ENCODE data around the gene TNFRSF4. TPM values are rescaled to one million over a fixed set of nuclear protein-coding genes. Genes with fewer than 3 reads are reported as not detected.

TNFRSF4 gene
- total RNA-seq, 1 experiment from 2014 or later, result 0.37 TPM

DNA sequence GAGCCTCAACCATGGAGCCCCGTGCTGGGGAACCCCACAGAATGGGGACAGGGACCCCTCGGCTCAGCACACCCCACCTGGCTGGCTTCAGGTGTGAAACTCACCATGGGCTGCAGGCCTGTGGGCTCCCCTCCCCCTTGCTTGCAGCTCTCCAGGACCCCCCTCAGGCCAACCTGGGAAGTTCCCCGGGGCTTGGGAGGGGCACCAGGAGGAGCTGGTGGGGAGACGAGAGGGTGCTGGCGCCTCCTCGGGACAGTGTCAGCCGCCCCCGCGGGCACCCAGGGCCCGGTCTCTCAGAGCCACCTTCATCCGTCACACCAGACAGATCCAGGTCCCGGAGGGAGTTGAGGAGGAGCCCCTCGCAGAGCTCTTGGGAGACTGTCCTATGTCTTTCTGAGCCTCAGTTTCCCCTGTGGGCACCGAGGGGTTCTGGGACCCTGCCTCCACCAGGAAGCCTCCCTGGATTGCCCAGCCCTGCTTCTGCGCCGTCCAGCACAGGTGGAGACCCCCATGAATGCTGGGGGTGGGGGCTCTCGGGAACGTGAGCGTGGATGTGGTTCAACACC lies 6.9 kb downstream of the TNFRSF4 start:
- peak overlapping the region; percentile 94; the same call in 1 of the 2 replicates for H3K27ac ChIP-seq (ENCODE audit: low read depth, low read length)
- peak overlapping the region; percentile 97 for H3K4me2 ChIP-seq (ENCODE audit: low read length)
- ChIA-PET POLR2A (no interaction called here), RAD21 (ENCODE audit: low non-redundant PET in 1 of 2, low total read pairs in 2 of 2, uncharacterized antibody in 2 of 2, unreplicated experiment in 2 of 2) (no interaction called here), CTCF (no interaction called here)
- no peaks in the 10 kb centered on the region for H3K27me3 ChIP-seq (ENCODE audit: insufficient read depth, low read length)
- no TSS peak for BruUV-seq (replicated peaks)
- DNase-seq (ENCODE audit: low read depth, low spot score) (no peak), ATAC-seq (peak; percentile 35)
- H3K36me3 ChIP-seq (ENCODE audit: control insufficient read depth in 1 of 2, insufficient read depth in 2 of 2, low read length in 2 of 2), result no peaks in the 10 kb centered on the region
- H4K20me1 ChIP-seq (ENCODE audit: insufficient read depth), result no peaks in the 10 kb centered on the region
- H3K4me1 ChIP-seq (ENCODE audit: control insufficient read depth in 1 of 2, insufficient read depth in 2 of 2, low read length in 2 of 2), result peaks cover 30 to 38% of the 10 kb centered on the region in 2 experiments
- peaks cover 8% of the 10 kb centered on the region; the same call in 1 of the 2 replicates for H3K79me2 ChIP-seq (ENCODE audit: insufficient read depth, low read length)
- TF ChIP-seq, protein P1, sequence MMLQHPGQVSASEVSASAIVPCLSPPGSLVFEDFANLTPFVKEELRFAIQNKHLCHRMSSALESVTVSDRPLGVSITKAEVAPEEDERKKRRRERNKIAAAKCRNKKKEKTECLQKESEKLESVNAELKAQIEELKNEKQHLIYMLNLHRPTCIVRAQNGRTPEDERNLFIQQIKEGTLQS (IDR thresholded peaks at IDR 0.05), result no peak
- TF ChIP-seq, protein P2, sequence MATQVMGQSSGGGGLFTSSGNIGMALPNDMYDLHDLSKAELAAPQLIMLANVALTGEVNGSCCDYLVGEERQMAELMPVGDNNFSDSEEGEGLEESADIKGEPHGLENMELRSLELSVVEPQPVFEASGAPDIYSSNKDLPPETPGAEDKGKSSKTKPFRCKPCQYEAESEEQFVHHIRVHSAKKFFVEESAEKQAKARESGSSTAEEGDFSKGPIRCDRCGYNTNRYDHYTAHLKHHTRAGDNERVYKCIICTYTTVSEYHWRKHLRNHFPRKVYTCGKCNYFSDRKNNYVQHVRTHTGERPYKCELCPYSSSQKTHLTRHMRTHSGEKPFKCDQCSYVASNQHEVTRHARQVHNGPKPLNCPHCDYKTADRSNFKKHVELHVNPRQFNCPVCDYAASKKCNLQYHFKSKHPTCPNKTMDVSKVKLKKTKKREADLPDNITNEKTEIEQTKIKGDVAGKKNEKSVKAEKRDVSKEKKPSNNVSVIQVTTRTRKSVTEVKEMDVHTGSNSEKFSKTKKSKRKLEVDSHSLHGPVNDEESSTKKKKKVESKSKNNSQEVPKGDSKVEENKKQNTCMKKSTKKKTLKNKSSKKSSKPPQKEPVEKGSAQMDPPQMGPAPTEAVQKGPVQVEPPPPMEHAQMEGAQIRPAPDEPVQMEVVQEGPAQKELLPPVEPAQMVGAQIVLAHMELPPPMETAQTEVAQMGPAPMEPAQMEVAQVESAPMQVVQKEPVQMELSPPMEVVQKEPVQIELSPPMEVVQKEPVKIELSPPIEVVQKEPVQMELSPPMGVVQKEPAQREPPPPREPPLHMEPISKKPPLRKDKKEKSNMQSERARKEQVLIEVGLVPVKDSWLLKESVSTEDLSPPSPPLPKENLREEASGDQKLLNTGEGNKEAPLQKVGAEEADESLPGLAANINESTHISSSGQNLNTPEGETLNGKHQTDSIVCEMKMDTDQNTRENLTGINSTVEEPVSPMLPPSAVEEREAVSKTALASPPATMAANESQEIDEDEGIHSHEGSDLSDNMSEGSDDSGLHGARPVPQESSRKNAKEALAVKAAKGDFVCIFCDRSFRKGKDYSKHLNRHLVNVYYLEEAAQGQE (IDR thresholded peaks at IDR 0.05; ENCODE audit: low read depth), result no peak
- no peak for TF ChIP-seq CBX3 (IDR thresholded peaks at IDR 0.05; ENCODE audit: low read depth)
- TF ChIP-seq, protein P3, sequence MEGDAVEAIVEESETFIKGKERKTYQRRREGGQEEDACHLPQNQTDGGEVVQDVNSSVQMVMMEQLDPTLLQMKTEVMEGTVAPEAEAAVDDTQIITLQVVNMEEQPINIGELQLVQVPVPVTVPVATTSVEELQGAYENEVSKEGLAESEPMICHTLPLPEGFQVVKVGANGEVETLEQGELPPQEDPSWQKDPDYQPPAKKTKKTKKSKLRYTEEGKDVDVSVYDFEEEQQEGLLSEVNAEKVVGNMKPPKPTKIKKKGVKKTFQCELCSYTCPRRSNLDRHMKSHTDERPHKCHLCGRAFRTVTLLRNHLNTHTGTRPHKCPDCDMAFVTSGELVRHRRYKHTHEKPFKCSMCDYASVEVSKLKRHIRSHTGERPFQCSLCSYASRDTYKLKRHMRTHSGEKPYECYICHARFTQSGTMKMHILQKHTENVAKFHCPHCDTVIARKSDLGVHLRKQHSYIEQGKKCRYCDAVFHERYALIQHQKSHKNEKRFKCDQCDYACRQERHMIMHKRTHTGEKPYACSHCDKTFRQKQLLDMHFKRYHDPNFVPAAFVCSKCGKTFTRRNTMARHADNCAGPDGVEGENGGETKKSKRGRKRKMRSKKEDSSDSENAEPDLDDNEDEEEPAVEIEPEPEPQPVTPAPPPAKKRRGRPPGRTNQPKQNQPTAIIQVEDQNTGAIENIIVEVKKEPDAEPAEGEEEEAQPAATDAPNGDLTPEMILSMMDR (IDR thresholded peaks at IDR 0.05 in 2 of 3, conservative IDR thresholded peaks at IDR 0.05 in 1 of 3; ENCODE audit: borderline replicate concordance in 1 of 3, insufficient read depth in 1 of 3, low read depth in 2 of 3, low read length in 2 of 3), result peak in 1 of 3 experiments; percentile 23; a peak in 2 of 6 replicates
- TF ChIP-seq SRF (IDR thresholded peaks at IDR 0.05; ENCODE audit: low read depth), result no peak
- H3K9ac ChIP-seq (ENCODE audit: low read length), result peak overlapping the region; percentile 83
- H3K4me3 ChIP-seq (replicated peaks in 1 of 2; ENCODE audit: low read depth in 1 of 2, low read length in 2 of 2), result peak overlapping the region; percentile 67 to 70
- no peak overlapping the region for H2AFZ ChIP-seq (ENCODE audit: low read depth, low read length, poor library complexity, severe bottlenecking)
- intact Hi-C loops (cut with micrococcal nuclease), result loop anchor here (5.0 kb wide), 1 partner anchor 45 kb away; no protein-coding TSS in a partner anchor
- H3K9me3 ChIP-seq (ENCODE audit: control insufficient read depth in 1 of 2, insufficient read depth in 1 of 2, low read depth in 1 of 2, low read length in 2 of 2), result no peaks in the 10 kb centered on the region
- no peaks in the 10 kb centered on the region for H3K9me2 ChIP-seq (ENCODE audit: insufficient read depth)

Data from HCT116 (cell line).